ENCODE measurements around the gene CHCHD6. TPM values are rescaled to one million over a fixed set of nuclear protein-coding genes. Genes with fewer than 3 reads are reported as not detected.

The CHCHD6 gene
- total RNA-seq, 1 experiment from 2014 or later: 33.0 TPM

DNA sequence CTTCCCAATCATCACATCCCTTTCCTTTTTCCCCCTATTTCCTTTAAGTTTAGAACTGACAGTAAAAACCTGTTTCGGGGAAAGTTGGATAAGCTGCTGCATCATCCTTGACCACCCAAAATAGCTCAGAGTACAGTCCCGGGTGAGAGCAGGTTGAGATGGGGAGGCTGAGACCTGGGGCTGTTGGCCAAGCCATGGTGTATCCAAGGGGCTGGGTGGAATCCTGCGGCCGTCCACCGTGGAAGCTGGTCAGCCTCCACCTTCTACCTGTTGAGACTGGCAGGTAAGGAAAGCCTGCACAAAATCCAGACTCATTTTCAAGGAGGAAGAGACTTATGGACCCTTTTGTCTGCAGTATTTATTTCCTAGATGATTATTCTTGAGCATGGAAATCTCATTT is 150.6 kb downstream of the CHCHD6 start:
- Histone ChIP-seq H3K79me2 (ENCODE audit: low read length) (no peaks in the 10 kb centered on the region), H3F3A (ENCODE audit: low read length, unreplicated experiment) (no peaks in the 10 kb centered on the region), H3K4me3 (ENCODE audit: low read length) (no peak overlapping the region), H3K4me2 (ENCODE audit: low read length) (no peak overlapping the region), H3K9me2 (replicated peaks; ENCODE audit: low read length) (no peaks in the 10 kb centered on the region), H2AFZ (ENCODE audit: low read length) (no peak overlapping the region), H3K27me3 (ENCODE audit: low read length) (no peaks in the 10 kb centered on the region), H3K9me3 (ENCODE audit: low read length) (no peaks in the 10 kb centered on the region), H3K9ac (ENCODE audit: low read length) (no peak overlapping the region), H3K4me1 (ENCODE audit: insufficient read depth, low read length) (peaks cover 14% of the 10 kb centered on the region), H3K27ac (ENCODE audit: low read length) (no peak overlapping the region), H3K36me3 (ENCODE audit: low read depth, low read length) (no peaks in the 10 kb centered on the region), H4K20me1 (ENCODE audit: low read length) (no peaks in the 10 kb centered on the region)
- TF ChIP-seq EZH2phosphoT487 (IDR thresholded peaks at IDR 0.05; ENCODE audit: borderline replicate concordance, low read length) (no peak), EZH2 (IDR thresholded peaks at IDR 0.05; ENCODE audit: low read length, unreplicated experiment) (no peak), CTCF (conservative IDR thresholded peaks at IDR 0.05; ENCODE audit: low read depth, low read length) (no peak)
- intact Hi-C loops (cut with micrococcal nuclease): loop anchor here (10.0 kb wide), 1 partner anchor 110 kb away; no protein-coding TSS in a partner anchor
- no peak for ATAC-seq
- no peak for DNase-seq
- no TSS peak for BruUV-seq (replicated peaks)
- POLR2A ChIA-PET (ENCODE audit: unreplicated experiment): no interaction called here
- CTCF ChIA-PET: no interaction called here

DNA sequence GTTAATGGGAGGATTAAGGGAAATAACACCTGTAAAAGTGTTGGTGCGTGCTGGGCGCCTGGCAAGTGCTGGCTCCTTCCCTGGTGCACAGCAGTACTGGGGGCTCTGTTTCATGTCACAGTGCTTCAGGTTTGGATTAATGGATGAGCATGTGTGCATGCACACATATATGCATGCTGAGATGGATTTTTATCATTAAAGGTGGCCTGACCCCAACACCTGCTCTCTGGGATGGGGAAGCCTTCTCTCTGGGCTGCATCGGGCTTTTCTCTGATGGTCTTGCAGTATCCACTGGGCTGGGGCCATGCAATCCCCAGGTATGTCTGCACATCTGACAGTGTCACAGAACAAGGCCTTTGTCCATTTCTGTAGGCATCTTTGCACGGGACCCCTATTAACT is 151.3 kb downstream of the CHCHD6 start:
- Histone ChIP-seq H2AFZ (ENCODE audit: low read length) (no peak overlapping the region), H4K20me1 (ENCODE audit: low read length) (no peaks in the 10 kb centered on the region), H3K9me2 (replicated peaks; ENCODE audit: low read length) (no peaks in the 10 kb centered on the region), H3K36me3 (ENCODE audit: low read depth, low read length) (no peaks in the 10 kb centered on the region), H3K9me3 (ENCODE audit: low read length) (no peaks in the 10 kb centered on the region), H3K27me3 (ENCODE audit: low read length) (no peaks in the 10 kb centered on the region), H3K9ac (ENCODE audit: low read length) (no peak overlapping the region), H3K4me2 (ENCODE audit: low read length) (no peak overlapping the region), H3K4me1 (ENCODE audit: insufficient read depth, low read length) (peaks cover 16% of the 10 kb centered on the region), H3K4me3 (ENCODE audit: low read length) (no peak overlapping the region), H3F3A (ENCODE audit: low read length, unreplicated experiment) (no peaks in the 10 kb centered on the region), H3K27ac (ENCODE audit: low read length) (no peak overlapping the region), H3K79me2 (ENCODE audit: low read length) (no peaks in the 10 kb centered on the region)
- ATAC-seq (no peak), DNase-seq (no peak)
- CTCF ChIA-PET: no interaction called here
- no peak for TF ChIP-seq EZH2 (IDR thresholded peaks at IDR 0.05; ENCODE audit: low read length, unreplicated experiment)
- no peak for TF ChIP-seq EZH2phosphoT487 (IDR thresholded peaks at IDR 0.05; ENCODE audit: borderline replicate concordance, low read length)
- TF ChIP-seq CTCF (conservative IDR thresholded peaks at IDR 0.05; ENCODE audit: low read depth, low read length): no peak
- POLR2A ChIA-PET (ENCODE audit: unreplicated experiment): interaction anchor here (0.6 kb wide), 1 partner anchor 20 kb away, joined by 6 read pairs; no protein-coding TSS in a partner anchor
- intact Hi-C loops (cut with micrococcal nuclease): loop anchor here (10.0 kb wide), 1 partner anchor 109 kb away; no protein-coding TSS in a partner anchor
- BruUV-seq (replicated peaks): no TSS peak

GRCh38 chr3:126857928-126858327 is 153.9 kb downstream of the CHCHD6 start:
- Histone ChIP-seq H3K9me2 (replicated peaks; ENCODE audit: low read length) (no peaks in the 10 kb centered on the region), H3K27me3 (ENCODE audit: low read length) (no peaks in the 10 kb centered on the region), H3K36me3 (ENCODE audit: low read depth, low read length) (no peaks in the 10 kb centered on the region), H3K79me2 (ENCODE audit: low read length) (no peaks in the 10 kb centered on the region), H2AFZ (ENCODE audit: low read length) (no peak overlapping the region), H3K27ac (ENCODE audit: low read length) (no peak overlapping the region), H3K4me1 (ENCODE audit: insufficient read depth, low read length) (peaks cover 16% of the 10 kb centered on the region), H3K9me3 (ENCODE audit: low read length) (no peaks in the 10 kb centered on the region), H4K20me1 (ENCODE audit: low read length) (no peaks in the 10 kb centered on the region), H3K9ac (ENCODE audit: low read length) (no peak overlapping the region), H3K4me2 (ENCODE audit: low read length) (no peak overlapping the region), H3F3A (ENCODE audit: low read length, unreplicated experiment) (no peaks in the 10 kb centered on the region), H3K4me3 (ENCODE audit: low read length) (no peak overlapping the region)
- TF ChIP-seq EZH2 (IDR thresholded peaks at IDR 0.05; ENCODE audit: low read length, unreplicated experiment) (no peak), CTCF (conservative IDR thresholded peaks at IDR 0.05; ENCODE audit: low read depth, low read length) (no peak), EZH2phosphoT487 (IDR thresholded peaks at IDR 0.05; ENCODE audit: borderline replicate concordance, low read length) (no peak)
- no TSS peak for BruUV-seq (replicated peaks)
- POLR2A ChIA-PET (ENCODE audit: unreplicated experiment): no interaction called here
- ATAC-seq (no peak), DNase-seq (no peak)
- intact Hi-C loops (cut with micrococcal nuclease): loop anchor here (10.0 kb wide), 1 partner anchor 107 kb away; no protein-coding TSS in a partner anchor
- CTCF ChIA-PET: no interaction called here

Data from PC-3 (cell line).